Measurements from ENCODE around the gene MPPED1.
A peak's percentile ranks its signal among the peaks of the same experiment; 100 is the strongest.

MPPED1 gene

GRCh38 chr22:43478621-43479300, 66.9 kb downstream of the MPPED1 start:
- no peak for DNase-seq

GRCh38 chr22:43479301-43479950, 67.6 kb downstream of the MPPED1 start:
- peak; percentile 22 for DNase-seq

- DNase-seq: peak; percentile 45
Measured at GRCh38 chr22:43479962-43480361, 68.1 kb downstream of the MPPED1 start.

GRCh38 chr22:43481568-43482317, 69.9 kb downstream of the MPPED1 start:
- DNase-seq: peak; percentile 66

GRCh38 chr22:43482318-43482625, 70.5 kb downstream of the MPPED1 start:
- DNase-seq: no peak

DNA sequence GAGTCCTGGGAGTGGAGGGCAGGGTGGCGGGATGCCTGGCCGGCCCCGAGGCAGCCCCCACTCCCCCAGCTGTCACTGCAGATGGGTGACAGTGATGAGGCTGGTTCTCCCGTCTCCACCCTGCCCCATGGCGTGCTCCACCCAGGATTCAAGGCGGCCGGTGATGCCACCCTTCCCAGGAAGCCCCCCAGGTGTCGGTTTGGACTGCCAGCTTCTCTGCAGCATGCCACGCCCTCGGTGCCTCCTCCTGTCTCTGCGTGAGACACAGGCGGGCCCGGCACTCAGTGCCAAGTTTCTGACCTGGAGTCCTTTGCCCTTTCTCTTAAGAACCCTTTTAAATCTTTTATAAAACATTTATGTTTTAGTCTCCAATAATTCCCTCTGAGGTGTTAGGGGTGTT, 71.5 kb downstream of the MPPED1 start:
- DNase-seq: no peak

GRCh38 chr22:43483669-43484068, 71.9 kb downstream of the MPPED1 start:
- no peak for DNase-seq

DNA sequence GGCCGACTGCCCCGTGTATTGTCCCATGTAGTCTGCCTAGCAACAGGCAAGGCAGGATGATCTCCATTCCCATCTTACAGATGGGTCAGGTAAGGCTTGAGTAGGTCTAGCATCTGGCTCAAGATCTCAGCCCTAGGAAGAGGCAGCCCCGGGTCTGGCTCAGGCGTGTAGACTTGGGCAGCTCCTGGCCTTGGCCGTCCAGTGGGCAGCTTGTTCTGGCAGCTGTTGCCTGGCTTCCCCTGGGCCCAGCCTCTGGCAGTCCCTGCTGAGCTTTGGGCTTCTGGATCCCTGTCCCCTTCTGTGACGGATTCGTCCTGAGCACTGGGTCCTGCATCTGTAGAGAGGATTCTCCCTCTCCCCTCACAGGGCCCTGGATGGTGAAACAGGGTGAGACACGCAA, 72.4 kb downstream of the MPPED1 start:
- DNase-seq: no peak

DNA sequence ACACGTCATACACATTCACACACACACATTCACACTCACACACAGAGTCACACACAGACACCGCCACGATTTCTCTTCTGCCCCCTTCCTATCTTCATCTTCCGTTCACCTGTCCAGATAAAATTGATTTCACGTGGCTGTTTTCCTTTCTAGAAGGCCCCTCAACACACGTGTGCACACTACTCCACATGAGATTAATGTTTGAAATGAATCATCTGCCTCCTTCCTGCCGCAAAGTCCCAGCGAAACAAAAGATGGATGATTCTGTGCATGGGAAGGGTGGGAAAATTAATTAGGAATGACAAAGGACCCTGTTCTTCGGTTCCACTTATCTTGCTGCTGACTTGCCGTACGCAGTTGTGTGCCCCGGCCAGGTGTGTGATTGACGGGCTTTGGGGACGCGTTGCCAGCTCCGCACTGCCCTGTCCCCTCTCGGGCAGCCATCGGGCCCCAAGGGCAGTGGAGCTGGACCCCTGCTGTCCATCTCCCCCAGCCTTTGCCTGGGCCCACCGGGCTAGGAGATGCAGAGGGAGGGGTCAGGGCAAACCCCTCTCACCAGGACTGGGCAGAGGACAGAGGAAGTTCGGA, 73.8 kb downstream of the MPPED1 start:
- DNase-seq: no peak

GRCh38 chr22:43487311-43488030, 75.7 kb downstream of the MPPED1 start:
- DNase-seq: no peak

GRCh38 chr22:43488031-43488866, 76.4 kb downstream of the MPPED1 start:
- no peak for DNase-seq

DNA sequence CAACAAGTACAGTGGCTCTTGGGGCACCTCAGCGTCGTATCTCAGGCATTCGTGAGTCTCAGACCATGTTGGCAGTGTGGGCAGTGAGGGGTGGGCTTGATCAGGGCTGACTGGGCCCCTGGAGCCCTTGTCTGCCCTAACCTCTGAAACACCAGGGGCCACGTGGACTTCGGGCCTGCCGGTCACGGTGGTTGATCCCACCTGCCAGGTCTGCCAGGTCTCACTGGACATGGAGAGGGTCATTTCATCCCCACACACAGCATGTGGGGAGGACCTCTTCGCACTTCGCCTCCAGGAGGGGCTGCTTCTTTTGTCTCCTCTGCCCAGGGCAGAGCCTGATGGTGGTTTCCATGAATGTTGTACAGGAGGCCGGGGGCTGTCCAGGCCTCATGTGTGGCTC, 77.1 kb downstream of the MPPED1 start:
- no peak for DNase-seq

- no peak for DNase-seq
Measured at GRCh38 chr22:43490311-43490710, 78.5 kb downstream of the MPPED1 start.

- no peak for DNase-seq
Measured at GRCh38 chr22:43491177-43491576, 79.4 kb downstream of the MPPED1 start.

DNA sequence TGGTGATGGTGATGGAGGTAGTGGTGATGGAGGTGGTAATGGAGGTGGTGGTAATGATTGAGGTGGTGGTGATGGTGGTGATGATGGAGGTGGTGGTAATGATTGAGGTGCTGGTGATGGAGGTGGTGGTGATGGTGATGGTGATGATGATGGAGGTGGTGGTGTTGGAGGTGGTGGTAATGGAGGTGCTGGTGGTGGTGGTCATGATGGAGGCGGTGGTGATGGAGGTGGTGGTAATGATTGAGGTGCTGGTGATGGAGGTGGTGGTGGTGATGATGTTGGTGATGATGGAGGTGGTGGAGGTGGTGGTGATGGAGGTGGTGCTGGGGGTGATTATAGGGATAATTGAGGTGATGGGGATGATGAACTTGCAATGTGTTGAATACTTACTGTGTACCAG, 79.9 kb downstream of the MPPED1 start:
- no peak for DNase-seq

DNA sequence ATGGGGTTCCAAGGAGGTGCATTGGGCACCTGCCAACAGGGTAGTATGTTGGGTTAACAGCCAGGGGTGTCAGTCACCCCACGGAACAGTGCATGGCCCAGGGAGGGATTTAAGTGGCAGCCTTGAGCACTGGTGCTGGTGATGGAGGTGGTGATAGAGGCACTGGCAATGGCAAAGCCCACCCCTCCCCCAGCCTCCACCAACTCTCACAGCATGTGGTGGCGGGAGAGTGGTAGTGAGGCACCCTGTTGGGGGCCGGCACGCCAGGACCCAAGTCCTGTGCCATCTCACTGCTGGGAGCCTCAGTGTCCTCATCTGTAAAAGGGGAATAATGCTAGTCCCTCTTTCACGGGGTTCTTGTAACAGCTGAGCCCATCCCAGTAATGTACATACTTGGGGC, 81.5 kb downstream of the MPPED1 start:
- DNase-seq: no peak

GRCh38 chr22:43497956-43498855, 86.4 kb downstream of the MPPED1 start:
- no peak for DNase-seq

- no peak for DNase-seq
Measured at GRCh38 chr22:43498856-43499253, 87.0 kb downstream of the MPPED1 start.

DNA sequence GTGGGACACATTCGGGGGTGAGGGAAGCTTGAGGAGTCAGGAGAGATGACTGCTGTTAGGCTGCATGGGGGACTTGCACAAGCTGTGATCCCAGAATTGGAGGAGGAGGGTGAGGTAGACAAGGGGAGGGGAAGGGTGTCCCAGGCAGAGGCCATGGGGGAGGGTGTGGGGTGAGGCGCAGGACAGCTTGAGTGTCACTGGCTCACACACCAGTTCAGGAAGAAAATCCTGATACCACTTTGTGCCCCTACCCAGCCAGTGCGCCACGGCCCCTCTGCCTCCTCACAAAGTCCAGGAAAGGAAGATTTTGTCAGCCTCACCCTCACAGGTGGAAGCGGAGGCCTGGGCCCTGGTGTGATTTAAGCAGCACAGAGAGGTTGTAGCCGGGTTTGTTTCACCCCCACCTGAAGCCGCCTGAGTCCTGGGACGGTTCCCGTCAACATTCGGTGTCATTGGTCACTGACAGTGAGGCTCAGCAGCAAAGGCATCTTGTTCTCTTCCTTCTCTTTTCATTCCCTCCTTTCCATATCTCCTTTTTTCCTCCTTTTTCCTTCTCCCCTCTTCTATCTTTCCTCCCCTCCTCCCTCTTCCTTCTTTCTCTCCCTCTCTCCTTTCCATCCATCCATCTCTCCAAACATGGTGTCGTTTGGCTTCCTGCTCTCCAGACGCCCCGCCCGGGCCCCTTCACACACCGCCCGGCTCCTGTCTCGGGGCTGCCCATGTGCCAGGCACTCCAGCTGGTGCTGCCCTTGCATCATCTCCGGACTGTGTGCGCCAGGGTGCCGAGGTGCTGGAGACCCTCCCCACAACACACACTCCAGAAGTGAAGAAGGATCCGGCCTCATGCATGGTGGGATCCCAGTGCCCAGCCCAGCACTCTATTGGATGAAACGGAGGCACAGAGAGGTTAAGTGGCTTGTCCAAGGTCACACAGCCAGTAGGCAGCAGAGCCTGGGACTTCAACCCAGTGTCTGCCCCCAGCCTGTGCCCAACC, 89.3 kb downstream of the MPPED1 start:
- DNase-seq: no peak

- no peak for DNase-seq
Measured at GRCh38 chr22:43501878-43502277, 90.1 kb downstream of the MPPED1 start.

Measured in hematopoietic multipotent progenitor cell treated with erythropoietin and hydrocortisone succinate and interleukin-3 and kit ligand, for 6 days (in vitro differentiated cells).